ENCODE data around the gene DLGAP1.

DNA sequence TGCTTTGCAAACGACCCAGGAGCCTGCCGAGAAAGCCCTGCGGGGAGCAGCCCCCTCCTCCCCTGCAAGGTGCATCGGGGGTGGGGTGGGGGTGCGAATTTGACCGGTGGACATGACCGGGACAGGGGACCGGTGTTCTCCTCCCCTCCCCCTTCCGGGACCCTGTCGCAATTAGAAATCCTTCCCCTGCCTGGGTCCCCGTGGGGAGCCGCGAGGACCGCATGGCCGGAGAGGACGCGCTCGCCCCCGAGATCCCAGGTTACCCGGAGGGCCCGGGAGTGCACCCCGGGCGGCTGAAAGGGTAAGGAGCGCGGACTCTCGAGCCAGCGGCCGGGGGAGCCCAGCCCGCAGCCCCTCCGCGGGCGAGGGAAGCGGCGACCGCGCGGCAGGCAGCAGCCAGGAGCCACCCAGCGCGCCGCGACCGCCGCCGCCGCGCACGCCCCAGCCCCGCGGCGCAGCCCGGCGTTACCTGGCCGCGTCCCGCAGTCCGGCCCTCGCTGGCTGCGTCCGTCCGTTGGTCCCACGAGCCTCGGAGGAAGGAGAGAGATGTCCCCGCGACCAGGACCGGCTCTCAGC lies 482 bp downstream of the DLGAP1 start:
- TF ChIP-seq POLR2AphosphoS5 (IDR thresholded peaks at IDR 0.05; ENCODE audit: low read depth, low read length) (no peak), JUND (IDR thresholded peaks at IDR 0.05) (no peak), EP300 (IDR thresholded peaks at IDR 0.05; ENCODE audit: borderline replicate concordance in 1 of 2, low read depth in 1 of 2, low read length in 1 of 2) (no peak), ZBTB33 (IDR thresholded peaks at IDR 0.05; ENCODE audit: borderline replicate concordance, low read depth) (no peak), GATA2 (CRISPR knock-in tag; IDR thresholded peaks at IDR 0.05) (no peak)
